Nephron (organoid): ENCODE measurements around the gene CLRN2.

Experiments
- H3K27ac Mint-ChIP-seq, 3 experiments: 2 replicates each; pipeline ENCODE4 v1.8.0; 2020; ENCODE audit warnings: mixed read lengths in 3 of 3, mild to moderate bottlenecking in 2 of 3, moderate library complexity in 1 of 3
- H3K27me3 Mint-ChIP-seq: 2 replicates; pipeline ENCODE4 v1.8.0; 2021; ENCODE audit warnings: low read depth, mild to moderate bottlenecking, moderate library complexity, mixed read lengths
- H3K36me3 Mint-ChIP-seq: 2 replicates; pipeline ENCODE4 v1.8.0; 2020; ENCODE audit warnings: low read depth, mixed read lengths
- H3K4me1 Mint-ChIP-seq: 2 replicates; pipeline ENCODE4 v1.8.0; 2020; ENCODE audit warnings: mixed read lengths
- H3K4me3 Mint-ChIP-seq, 3 experiments: 2 replicates each; pipeline ENCODE4 v1.8.0; 2020; ENCODE audit warnings: mild to moderate bottlenecking in 3 of 3, mixed read lengths in 3 of 3, moderate library complexity in 2 of 3
- H3K9me3 Mint-ChIP-seq: 2 replicates; pipeline ENCODE4 v1.8.0; 2020; ENCODE audit warnings: mixed read lengths
- TF ChIP-seq, protein P1 (sequence below), 3 experiments: fragments of 200-600 bp; sonication (generic); IDR thresholded peaks; one replicate each; pipeline ENCODE4 v1.5.0; 2021; ENCODE audit warnings: antibody characterized with exemption in 3 of 3; ENCODE audit not compliant: unreplicated experiment in 3 of 3

The CLRN2 gene

DNA sequence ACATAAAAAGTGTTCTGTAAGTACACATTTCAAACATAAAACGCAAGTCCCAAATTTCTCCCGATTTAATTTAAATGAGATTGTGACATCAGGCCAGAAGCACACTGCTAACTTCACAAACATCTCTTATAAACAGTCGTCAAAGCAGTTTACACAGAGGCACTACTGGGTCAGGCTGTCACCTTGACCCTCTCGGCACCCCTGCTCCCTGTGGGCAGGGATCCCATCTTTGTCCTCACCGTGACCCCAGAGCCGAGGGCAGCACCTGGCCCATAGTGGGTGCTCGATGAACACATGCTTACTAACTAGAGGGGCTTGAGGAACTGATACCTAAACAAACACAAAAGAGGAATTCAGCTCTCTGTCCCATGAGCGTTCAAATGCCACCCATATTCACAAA, 25.2 kb upstream of the CLRN2 start:
- H3K36me3 Mint-ChIP-seq: peaks cover 54% of the 10 kb centered on the region
- H3K27me3 Mint-ChIP-seq: peaks cover 4% of the 10 kb centered on the region
- TF ChIP-seq, protein P1, sequence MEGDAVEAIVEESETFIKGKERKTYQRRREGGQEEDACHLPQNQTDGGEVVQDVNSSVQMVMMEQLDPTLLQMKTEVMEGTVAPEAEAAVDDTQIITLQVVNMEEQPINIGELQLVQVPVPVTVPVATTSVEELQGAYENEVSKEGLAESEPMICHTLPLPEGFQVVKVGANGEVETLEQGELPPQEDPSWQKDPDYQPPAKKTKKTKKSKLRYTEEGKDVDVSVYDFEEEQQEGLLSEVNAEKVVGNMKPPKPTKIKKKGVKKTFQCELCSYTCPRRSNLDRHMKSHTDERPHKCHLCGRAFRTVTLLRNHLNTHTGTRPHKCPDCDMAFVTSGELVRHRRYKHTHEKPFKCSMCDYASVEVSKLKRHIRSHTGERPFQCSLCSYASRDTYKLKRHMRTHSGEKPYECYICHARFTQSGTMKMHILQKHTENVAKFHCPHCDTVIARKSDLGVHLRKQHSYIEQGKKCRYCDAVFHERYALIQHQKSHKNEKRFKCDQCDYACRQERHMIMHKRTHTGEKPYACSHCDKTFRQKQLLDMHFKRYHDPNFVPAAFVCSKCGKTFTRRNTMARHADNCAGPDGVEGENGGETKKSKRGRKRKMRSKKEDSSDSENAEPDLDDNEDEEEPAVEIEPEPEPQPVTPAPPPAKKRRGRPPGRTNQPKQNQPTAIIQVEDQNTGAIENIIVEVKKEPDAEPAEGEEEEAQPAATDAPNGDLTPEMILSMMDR (IDR thresholded peaks at IDR 0.05; ENCODE audit: unreplicated experiment in 3 of 3): no peak
- H3K4me3 Mint-ChIP-seq: no peak overlapping the region
- H3K4me1 Mint-ChIP-seq: peaks cover 37% of the 10 kb centered on the region
- peak overlapping the region in 1 of 3 experiments; percentile 46 for H3K27ac Mint-ChIP-seq
- H3K9me3 Mint-ChIP-seq: no peaks in the 10 kb centered on the region

DNA sequence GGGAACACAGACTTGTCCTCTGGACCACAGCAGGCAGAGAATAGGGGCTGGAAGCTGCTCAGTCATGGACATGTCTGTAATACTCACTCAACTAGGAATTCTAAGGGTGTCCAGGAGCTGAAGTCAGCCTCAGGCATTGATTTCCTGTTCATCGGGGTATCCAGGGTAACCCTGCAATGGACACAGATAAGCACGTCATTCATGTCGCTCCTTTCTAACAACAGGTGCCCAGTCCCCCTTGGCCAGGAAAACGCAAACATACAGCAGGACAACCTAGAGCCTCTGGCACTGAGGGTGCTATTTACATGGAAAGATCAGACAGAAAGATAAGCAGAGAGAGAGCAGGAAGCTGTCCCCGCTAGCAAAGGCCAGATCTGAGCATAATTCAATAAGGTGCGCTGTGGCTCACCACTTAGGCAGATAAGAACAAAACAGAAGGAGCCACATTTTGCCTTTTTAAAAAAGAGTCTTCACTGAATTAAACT, 24.3 kb upstream of the CLRN2 start:
- no peaks in the 10 kb centered on the region for H3K9me3 Mint-ChIP-seq
- peaks cover 4% of the 10 kb centered on the region for H3K27me3 Mint-ChIP-seq
- peaks cover 39% of the 10 kb centered on the region for H3K4me1 Mint-ChIP-seq
- peak overlapping the region in 2 of 3 experiments; percentile 5 to 30 for H3K27ac Mint-ChIP-seq
- H3K4me3 Mint-ChIP-seq: no peak overlapping the region
- peaks cover 54% of the 10 kb centered on the region for H3K36me3 Mint-ChIP-seq
- TF ChIP-seq, protein P1 (IDR thresholded peaks at IDR 0.05; ENCODE audit: unreplicated experiment in 3 of 3): no peak

DNA sequence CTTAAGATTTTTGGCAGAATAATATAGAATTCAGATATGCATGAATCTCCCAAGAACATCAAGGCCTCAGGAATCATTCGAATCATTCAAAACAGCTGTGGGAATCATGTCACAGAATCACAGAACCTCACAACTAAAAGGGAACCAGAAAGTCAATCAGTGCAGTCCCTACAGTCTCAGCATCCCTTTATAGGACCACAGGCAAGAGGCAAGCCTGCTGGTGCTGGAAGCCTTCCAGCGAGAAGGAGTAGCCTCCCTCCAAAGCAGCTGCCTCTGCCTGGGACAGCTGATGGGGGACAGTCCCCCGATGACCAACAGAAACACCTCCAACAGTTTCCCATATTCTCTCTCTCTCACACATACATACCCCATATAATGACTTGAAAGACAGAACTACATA, 23.8 kb upstream of the CLRN2 start:
- no peak overlapping the region for H3K4me3 Mint-ChIP-seq
- H3K9me3 Mint-ChIP-seq: no peaks in the 10 kb centered on the region
- H3K4me1 Mint-ChIP-seq: peaks cover 39% of the 10 kb centered on the region
- peaks cover 4% of the 10 kb centered on the region for H3K27me3 Mint-ChIP-seq
- peaks cover 51% of the 10 kb centered on the region for H3K36me3 Mint-ChIP-seq
- TF ChIP-seq, protein P1 (IDR thresholded peaks at IDR 0.05; ENCODE audit: unreplicated experiment in 3 of 3): no peak
- peak overlapping the region in 1 of 3 experiments; percentile 11 for H3K27ac Mint-ChIP-seq

DNA sequence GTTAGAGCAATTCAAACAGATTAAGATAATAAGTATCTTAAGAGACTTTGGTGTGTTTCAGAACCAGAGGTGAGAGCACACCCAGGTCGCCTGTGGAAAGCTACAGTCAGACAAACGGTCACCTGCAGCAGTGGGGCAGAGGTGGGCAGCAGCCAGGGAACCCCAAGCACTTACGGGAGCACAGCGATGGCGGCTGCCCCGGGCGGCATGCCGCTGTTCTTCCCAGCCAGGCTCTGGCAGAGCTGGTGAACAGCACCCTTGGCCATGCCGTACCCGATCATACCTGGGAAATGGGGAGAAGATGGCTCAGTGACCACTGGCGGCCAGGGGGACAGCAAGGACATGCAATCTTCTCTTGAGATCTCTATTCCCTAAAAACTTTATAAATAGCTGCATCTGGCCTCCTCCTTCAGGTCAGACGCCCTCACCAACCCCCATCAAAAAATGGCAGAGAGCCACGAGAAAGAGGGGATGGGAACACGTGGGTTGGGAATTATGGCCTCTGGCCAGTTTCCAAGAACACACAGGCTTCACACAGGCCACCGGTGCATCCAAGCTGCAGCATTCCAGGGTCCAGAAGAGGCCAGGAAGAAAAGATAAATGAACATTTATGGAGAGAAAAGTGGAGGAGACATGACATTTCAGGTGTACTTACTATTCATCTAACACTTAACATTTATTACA, 22.8 kb upstream of the CLRN2 start:
- Mint-ChIP-seq H3K27ac (peak overlapping the region in 2 of 3 experiments; percentile 21 to 39), H3K36me3 (peaks cover 45% of the 10 kb centered on the region), H3K9me3 (no peaks in the 10 kb centered on the region), H3K4me1 (peaks cover 39% of the 10 kb centered on the region), H3K27me3 (peaks cover 4% of the 10 kb centered on the region), H3K4me3 (no peak overlapping the region)
- TF ChIP-seq, protein P1 (IDR thresholded peaks at IDR 0.05; ENCODE audit: unreplicated experiment in 3 of 3): no peak

DNA sequence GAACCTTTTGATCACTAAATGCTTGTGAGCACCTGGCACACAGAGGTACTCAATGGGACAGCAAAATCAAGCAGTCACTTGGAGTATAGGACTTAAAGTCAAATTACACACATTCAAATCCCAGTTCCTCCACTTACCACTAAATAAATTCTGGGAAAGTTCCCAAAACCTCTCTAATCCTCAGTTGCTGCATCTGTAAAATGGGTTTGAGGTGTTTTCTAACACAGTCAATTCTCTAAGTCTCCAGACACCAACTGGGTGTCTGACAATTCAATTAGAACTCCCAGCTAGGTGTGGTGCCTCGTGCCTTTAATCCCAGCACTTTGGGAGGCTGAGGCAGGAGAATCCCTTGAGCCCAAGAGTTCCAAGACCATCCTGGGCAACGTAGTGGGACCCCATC, 22.1 kb upstream of the CLRN2 start:
- peaks cover 39% of the 10 kb centered on the region for H3K4me1 Mint-ChIP-seq

More for the DNA sequence above, 22.1 kb upstream of the CLRN2 start:
- H3K4me3 Mint-ChIP-seq: no peak overlapping the region
- TF ChIP-seq, protein P1 (IDR thresholded peaks at IDR 0.05; ENCODE audit: unreplicated experiment in 3 of 3): no peak
- H3K36me3 Mint-ChIP-seq: peaks cover 47% of the 10 kb centered on the region
- H3K27me3 Mint-ChIP-seq: peaks cover 4% of the 10 kb centered on the region
- H3K27ac Mint-ChIP-seq: peak overlapping the region in 1 of 3 experiments; percentile 39
- no peaks in the 10 kb centered on the region for H3K9me3 Mint-ChIP-seq
